Stimulated activated memory B cell treated with anti-CD40 and anti-IgM and Interleukin-4, amounts not matched to agents 10 μg/mL and 1 μg/mL and 100 μg/mL, for 72 hours (primary cell): ENCODE measurements around the gene HEXIM1.

Source experiments
- ATAC-seq: fragments of 150-1000 bp; cut with Tn5 transposase; 2 replicates; pipeline ENCODE4 v1.10.0; 2021
- H3K27ac Mint-ChIP-seq: one replicate; pipeline ENCODE4 v1.8.0; 2022; ENCODE audit warnings: mild to moderate bottlenecking, mixed read lengths
- H3K27me3 Mint-ChIP-seq: one replicate; pipeline ENCODE4 v1.8.0; 2022; ENCODE audit warnings: mixed read lengths
- H3K36me3 Mint-ChIP-seq: one replicate; pipeline ENCODE4 v1.8.0; 2022; ENCODE audit warnings: mixed read lengths
- H3K4me1 Mint-ChIP-seq: one replicate; pipeline ENCODE4 v1.8.0; 2022; ENCODE audit warnings: mixed read lengths
- H3K4me3 Mint-ChIP-seq: one replicate; pipeline ENCODE4 v1.8.0; 2022; ENCODE audit warnings: mild to moderate bottlenecking, moderate library complexity, mixed read lengths
- H3K9me3 Mint-ChIP-seq: one replicate; pipeline ENCODE4 v1.8.0; 2022; ENCODE audit warnings: mixed read lengths

Gene HEXIM1

DNA sequence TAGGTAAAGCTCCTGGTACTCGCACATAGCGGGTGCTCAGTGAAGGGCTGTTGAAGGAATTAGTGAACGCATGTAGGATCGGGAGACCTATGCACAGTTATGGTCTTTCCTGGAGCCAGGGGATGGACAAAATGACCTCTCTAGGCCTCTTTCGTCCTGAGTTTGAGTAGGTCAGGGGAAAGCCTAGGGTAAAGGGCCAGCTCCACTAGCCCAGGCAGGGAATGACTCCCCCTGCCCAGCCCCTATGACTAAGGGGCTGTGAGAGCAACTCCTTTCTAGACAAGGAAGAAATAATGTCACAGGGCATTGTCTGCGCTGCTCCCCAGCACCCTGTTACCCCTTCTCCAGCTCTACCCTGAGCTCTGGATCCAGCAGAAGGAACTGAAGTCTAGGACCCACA is 48.8 kb downstream of the HEXIM1 start:
- no peak for ATAC-seq
- Mint-ChIP-seq H3K36me3 (no peaks in the 10 kb centered on the region), H3K4me1 (peaks cover 10% of the 10 kb centered on the region), H3K9me3 (no peaks in the 10 kb centered on the region), H3K4me3 (no peak overlapping the region), H3K27ac (no peak overlapping the region), H3K27me3 (no peaks in the 10 kb centered on the region)

DNA sequence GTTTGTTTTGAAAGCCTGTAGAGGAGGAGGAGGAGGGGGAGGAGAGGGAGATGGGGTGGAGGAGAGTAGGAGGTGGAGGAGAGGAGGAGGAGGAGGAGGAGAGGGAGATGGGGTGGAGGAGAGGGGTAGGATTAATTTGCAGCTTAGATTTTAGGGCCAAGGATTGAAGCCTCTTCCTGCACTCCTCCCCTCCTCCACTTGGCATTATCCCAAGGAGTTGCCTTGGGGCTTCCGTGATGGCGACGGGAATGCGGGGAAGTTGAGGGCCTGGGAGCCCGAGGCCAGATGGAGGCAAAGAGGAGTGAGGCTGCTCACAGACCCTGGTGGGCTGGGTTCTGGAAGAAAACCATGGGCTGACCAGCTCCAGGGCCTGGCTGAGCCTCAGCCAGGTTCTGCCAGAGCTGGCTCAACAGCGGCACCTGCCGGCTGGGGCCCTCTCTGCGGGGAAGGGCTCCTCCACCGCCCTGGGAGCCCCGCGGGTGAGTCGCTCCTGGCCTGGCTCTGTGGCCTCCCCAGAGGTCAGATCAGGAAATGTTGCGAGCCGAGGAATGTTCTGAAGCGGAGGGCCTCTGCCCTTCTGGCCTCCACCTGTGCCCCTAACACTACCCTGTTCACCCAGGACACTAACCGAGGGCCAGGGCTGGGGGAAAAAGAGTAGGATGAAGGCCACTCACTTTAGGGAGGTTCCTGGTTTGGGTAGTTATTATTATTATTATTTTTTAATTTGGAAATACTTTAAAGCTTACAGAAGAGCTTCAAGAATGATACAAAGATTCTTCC is 49.5 kb downstream of the HEXIM1 start:
- peak; percentile 97 for ATAC-seq
- peaks cover 10% of the 10 kb centered on the region for H3K4me1 Mint-ChIP-seq
- no peak overlapping the region for H3K27ac Mint-ChIP-seq
- no peaks in the 10 kb centered on the region for H3K27me3 Mint-ChIP-seq
- no peaks in the 10 kb centered on the region for H3K9me3 Mint-ChIP-seq
- no peaks in the 10 kb centered on the region for H3K36me3 Mint-ChIP-seq
- H3K4me3 Mint-ChIP-seq = no peak overlapping the region

DNA sequence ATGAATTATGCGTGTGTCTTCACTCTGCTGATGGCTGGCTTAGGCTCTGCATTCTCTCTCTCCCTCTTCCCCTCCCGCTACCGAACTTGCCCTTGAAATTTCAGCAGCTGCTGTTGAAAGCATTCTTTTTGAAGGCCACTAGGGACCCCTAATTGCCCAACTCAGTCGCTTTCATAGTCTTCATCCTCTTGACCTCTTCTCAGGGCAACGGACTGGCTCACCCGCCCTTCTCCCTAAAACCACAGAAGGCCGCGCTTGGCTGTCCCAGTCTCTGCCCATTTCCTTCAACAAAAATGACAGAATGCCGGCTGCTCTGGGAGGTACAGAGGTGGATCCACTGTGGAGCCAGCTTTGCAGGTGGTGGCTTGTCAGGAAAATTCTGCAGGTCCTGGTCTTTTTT is 52.4 kb downstream of the HEXIM1 start:
- Mint-ChIP-seq H3K4me3 (no peak overlapping the region), H3K27ac (no peak overlapping the region), H3K36me3 (no peaks in the 10 kb centered on the region), H3K4me1 (peaks cover 10% of the 10 kb centered on the region), H3K27me3 (no peaks in the 10 kb centered on the region), H3K9me3 (no peaks in the 10 kb centered on the region)
- ATAC-seq = no peak

DNA sequence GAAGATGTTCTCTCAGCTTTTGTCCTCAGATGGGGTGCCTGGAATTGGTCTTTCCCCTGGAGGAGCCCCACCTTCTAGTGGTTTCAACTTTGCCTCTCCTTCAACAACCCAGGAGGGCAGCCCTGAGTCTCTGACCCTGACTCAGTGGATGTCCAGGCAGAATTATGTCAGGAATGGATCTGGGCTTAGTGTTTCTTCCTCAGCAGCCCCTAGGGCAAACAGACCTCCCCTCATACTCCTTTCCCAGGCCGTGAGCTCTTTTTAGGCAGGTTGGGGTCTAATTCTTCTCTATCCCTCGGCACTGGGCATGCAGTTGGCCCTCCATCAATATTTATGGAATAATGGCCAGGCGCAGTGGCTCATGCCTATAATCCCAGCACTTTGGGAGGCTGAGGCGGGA is 53.2 kb downstream of the HEXIM1 start:
- H3K4me3 Mint-ChIP-seq = no peak overlapping the region
- H3K27ac Mint-ChIP-seq = no peak overlapping the region
- no peaks in the 10 kb centered on the region for H3K36me3 Mint-ChIP-seq
- H3K27me3 Mint-ChIP-seq = no peaks in the 10 kb centered on the region
- peaks cover 10% of the 10 kb centered on the region for H3K4me1 Mint-ChIP-seq
- no peak for ATAC-seq
- H3K9me3 Mint-ChIP-seq = no peaks in the 10 kb centered on the region
